SU-DHL-6 (cell line): Measurements from ENCODE around the gene CNTRL.

Experiments used
- CTCF ChIP-seq: fragments of 200-600 bp; sonication (generic); IDR thresholded peaks from one replicate; pipeline ENCODE4 v1.5.1; 2017; ENCODE audit warnings: antibody characterized with exemption, mild to moderate bottlenecking, low read length, moderate library complexity; ENCODE audit not compliant: insufficient read depth, poor library complexity, severe bottlenecking
- EZH2phosphoT487 ChIP-seq: fragments of 200-600 bp; sonication (generic), shearing (Covaris generic); conservative IDR thresholded peaks from 2 replicates; pipeline ENCODE4 v1.6.1; 2018; ENCODE audit warnings: mild to moderate bottlenecking, antibody characterized with exemption, low read length, moderate library complexity, mixed read lengths

- no peak for TF ChIP-seq CTCF
- TF ChIP-seq EZH2phosphoT487 = no peak
Measured at GRCh38 chr9:121216271-121216805, 141.6 kb downstream of the CNTRL start.
